Left ventricle myocardium inferior (tissue), 1 donor: ENCODE measurements around the gene METTL2B. TPM values are rescaled to one million over a fixed set of nuclear protein-coding genes. Genes with fewer than 3 reads are reported as not detected.
"Not testable (repeated sequence)": the region's sequence is repeated elsewhere in the genome, so short reads cannot be mapped to it uniquely, and the experiment has no call there.

Source experiments
- DNase-seq: peaks from one replicate; pipeline ENCODE4 v3.0.0-alpha.2; 2020
- H3K27ac ChIP-seq: fragments of 200-600 bp; replicated peaks from 2 replicates; pipeline ENCODE4 v1.8.0; 2021
- H3K27me3 ChIP-seq: fragments of 200-600 bp; 2 replicates; pipeline ENCODE4 v1.8.0; 2021; ENCODE audit warnings: low read depth
- H3K36me3 ChIP-seq: fragments of 200-600 bp; 2 replicates; pipeline ENCODE4 v1.8.0; 2021
- H3K4me1 ChIP-seq: fragments of 200-600 bp; 2 replicates; pipeline ENCODE4 v1.8.0; 2021
- H3K4me3 ChIP-seq: fragments of 200-600 bp; 2 replicates; pipeline ENCODE4 v1.8.0; 2021; ENCODE audit warnings: mild to moderate bottlenecking, moderate library complexity
- H3K9me3 ChIP-seq: fragments of 200-600 bp; replicated peaks from 2 replicates; pipeline ENCODE4 v1.8.0; 2021
- intact Hi-C: fragments of 100-400 bp; cut with micrococcal nuclease; formaldehyde crosslinking; loops from one replicate; pipeline ENCODE4 v1.11.0; 2022
- long read RNA-seq: library from polyadenylated mRNA; unstranded; transcript quantifications from one replicate; pipeline ENCODE4 v2.0.0, GENCODE V29; 2021
- total RNA-seq: library from RNA; stranded (reverse); fragmentation: NEBNext Ultra II Directional; extraction: Animal tissue kit (Norgen Biotek cat#: 25700); gene quantifications from one replicate; pipeline ENCODE4 v1.2.1, GENCODE V29; 2021
- TF ChIP-seq, protein P1 (sequence below): fragments of 200-600 bp; IDR thresholded peaks from 2 replicates; pipeline ENCODE4 v1.8.0; 2021; ENCODE audit warnings: antibody characterized with exemption, mild to moderate bottlenecking, borderline replicate concordance
- donor health status: DM: no; HTN: yes; CAD: no; lungs with severe emphysema.

The METTL2B gene, protein sequence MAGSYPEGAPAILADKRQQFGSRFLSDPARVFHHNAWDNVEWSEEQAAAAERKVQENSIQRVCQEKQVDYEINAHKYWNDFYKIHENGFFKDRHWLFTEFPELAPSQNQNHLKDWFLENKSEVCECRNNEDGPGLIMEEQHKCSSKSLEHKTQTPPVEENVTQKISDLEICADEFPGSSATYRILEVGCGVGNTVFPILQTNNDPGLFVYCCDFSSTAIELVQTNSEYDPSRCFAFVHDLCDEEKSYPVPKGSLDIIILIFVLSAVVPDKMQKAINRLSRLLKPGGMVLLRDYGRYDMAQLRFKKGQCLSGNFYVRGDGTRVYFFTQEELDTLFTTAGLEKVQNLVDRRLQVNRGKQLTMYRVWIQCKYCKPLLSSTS
- total RNA-seq, result 19.5 TPM
- long read RNA-seq, partial matches to known transcripts, result 0 of 8 reads
- long read RNA-seq, other reads (novel, unspliced or antisense), result 5 of 8 reads

DNA sequence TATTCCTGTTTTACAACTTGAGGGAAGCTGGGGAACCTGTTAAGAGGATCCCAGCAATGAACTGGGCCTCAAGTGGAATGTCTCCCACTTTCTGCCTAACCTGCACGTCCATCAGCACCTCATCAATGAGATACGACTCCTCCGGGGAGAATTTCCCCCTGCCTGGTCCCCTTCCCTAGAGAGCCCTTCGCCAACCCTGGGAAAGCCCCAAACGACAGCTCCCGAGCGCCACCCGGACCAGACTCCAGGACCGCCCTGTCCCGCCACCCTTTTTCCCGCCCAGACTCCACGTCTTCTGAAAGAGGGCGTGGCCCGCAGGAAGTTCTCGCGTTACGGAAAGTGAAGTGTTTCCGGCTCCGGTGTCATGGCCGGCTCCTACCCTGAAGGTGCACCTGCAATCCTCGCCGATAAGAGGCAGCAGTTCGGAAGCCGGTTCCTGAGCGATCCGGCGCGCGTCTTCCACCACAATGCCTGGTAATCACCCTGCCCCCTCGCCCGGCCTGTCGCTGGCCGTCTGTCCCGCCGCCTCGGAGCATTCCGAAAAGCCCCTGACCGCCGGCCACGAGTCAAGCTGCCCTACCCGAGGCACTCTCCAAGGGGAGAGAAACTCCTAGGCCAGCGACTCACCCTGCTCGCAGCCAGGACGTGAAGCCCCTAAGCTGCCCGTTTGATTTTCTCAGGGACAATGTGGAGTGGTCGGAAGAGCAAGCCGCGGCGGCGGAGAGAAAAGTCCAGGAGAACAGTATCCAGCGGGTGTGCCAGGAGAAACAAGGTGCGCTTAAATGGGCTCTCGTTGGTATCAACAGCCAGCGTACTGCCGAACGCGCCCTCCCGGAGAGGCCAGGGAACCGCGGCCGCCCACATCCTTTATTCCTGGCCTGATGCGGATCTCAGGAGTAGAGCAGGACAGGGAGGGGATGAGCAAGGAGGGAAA lies at the start of gene METTL2B:
Gene METTL2B (plus strand): TSS at position 347 of the 934 bp plus-strand sequence. CDS start 18 bp downstream, at position 365.
- Histone ChIP-seq H3K4me3 (peak within 1 kb of the TSS; percentile 91), H3K36me3 (peaks cover 22% of the 10 kb centered on the region), H3K4me1 (peaks cover 29% of the 10 kb centered on the region), H3K27ac (peak within 1 kb of the TSS; percentile 89)
- H3K9me3 ChIP-seq, H3K27me3 ChIP-seq, intact Hi-C loops: not testable (repeated sequence)
- peak; percentile 91 for DNase-seq
- TF ChIP-seq, protein P1, sequence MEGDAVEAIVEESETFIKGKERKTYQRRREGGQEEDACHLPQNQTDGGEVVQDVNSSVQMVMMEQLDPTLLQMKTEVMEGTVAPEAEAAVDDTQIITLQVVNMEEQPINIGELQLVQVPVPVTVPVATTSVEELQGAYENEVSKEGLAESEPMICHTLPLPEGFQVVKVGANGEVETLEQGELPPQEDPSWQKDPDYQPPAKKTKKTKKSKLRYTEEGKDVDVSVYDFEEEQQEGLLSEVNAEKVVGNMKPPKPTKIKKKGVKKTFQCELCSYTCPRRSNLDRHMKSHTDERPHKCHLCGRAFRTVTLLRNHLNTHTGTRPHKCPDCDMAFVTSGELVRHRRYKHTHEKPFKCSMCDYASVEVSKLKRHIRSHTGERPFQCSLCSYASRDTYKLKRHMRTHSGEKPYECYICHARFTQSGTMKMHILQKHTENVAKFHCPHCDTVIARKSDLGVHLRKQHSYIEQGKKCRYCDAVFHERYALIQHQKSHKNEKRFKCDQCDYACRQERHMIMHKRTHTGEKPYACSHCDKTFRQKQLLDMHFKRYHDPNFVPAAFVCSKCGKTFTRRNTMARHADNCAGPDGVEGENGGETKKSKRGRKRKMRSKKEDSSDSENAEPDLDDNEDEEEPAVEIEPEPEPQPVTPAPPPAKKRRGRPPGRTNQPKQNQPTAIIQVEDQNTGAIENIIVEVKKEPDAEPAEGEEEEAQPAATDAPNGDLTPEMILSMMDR, result peak; percentile 55

DNA sequence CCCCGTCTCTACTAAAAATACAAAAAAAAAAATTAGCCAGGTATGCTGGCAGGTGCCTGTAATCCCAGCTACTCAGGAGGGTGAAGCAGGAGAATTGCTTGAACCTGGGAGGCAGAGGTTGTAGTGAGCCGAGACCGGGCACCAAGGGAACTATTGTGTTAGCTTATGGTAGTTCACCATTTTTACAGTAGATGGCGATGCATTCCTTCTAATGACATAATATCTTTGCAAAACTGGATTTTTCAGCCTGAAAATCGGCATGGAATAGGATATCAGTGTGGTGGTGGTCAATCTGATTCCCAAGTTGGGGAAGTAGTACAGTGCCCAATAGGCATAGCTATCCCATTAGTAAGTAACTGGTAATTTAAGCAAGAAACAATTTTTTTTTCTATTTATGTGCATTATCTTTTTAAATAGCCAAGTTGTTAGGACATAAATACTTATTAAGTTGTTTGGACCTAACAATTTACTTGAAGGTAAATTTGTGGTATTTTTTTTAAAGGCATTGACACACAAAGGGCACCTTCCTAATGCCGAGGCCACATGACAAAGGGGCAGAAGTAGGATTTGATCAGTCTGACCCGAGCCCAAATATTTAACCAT lies 49.2 kb upstream of the METTL2B start:
- DNase-seq, result no peak
- intact Hi-C loops, result loop anchor here (5.0 kb wide), 1 partner anchor 35 kb away; no protein-coding TSS in a partner anchor
- Histone ChIP-seq H3K9me3 (no peaks in the 10 kb centered on the region), H3K27ac (no peak overlapping the region), H3K4me1 (peaks cover 16% of the 10 kb centered on the region), H3K36me3 (no peaks in the 10 kb centered on the region), H3K4me3 (no peak overlapping the region), H3K27me3 (no peaks in the 10 kb centered on the region)
- TF ChIP-seq, protein P1, result peak; percentile 89

DNA sequence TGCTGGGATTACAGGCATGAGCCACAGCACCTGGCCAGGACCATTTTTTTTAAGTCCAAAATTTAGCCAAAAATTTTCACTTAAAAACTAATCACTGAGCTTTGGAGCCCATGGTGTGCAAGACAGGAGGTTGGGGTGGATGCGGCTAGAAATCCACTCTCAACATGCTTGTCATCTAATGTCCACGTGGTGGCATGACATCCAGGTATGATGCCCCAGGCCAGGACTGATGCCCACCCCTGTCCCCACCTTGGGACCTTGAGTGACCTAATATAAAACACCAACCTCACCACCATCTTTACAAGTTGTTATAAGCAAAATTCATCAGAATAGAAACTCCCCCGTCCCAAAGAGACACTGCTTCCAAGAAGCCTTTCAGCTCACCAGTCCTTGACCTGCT lies 46.3 kb upstream of the METTL2B start:
- DNase-seq, result no peak

DNA sequence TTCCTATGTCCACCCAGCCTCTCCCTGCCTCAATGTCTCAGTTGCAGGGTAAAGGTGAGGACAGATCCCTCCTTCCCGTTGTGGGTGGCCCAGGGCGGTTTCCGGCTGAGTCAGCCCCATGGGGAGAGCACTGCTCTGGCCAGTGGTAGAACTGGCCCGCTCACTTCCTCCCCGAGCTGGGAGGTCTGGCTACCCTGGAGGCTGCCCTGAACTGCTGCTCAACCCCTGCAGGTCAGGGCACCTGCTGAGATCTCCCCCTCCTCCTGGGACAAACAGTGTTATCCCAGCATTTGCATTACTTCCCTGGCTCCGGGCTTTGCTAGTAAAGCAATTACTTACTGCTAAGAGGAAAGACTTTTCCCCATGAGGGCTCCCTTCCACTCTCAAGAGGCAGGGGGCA lies 45.3 kb upstream of the METTL2B start:
- Histone ChIP-seq H3K27me3 (no peaks in the 10 kb centered on the region), H3K9me3 (no peaks in the 10 kb centered on the region), H3K36me3 (no peaks in the 10 kb centered on the region), H3K4me1 (peaks cover 2% of the 10 kb centered on the region), H3K27ac (no peak overlapping the region), H3K4me3 (no peak overlapping the region)
- intact Hi-C loops, result no loop called here
- TF ChIP-seq, protein P1, result no peak
- no peak for DNase-seq

More for the DNA sequence above, 46.3 kb upstream of the METTL2B start:
- TF ChIP-seq, protein P1, result peak; percentile 15
- intact Hi-C loops, result no loop called here
- H3K36me3 ChIP-seq, result no peaks in the 10 kb centered on the region
- no peaks in the 10 kb centered on the region for H3K9me3 ChIP-seq
- peaks cover 2% of the 10 kb centered on the region for H3K4me1 ChIP-seq
- H3K4me3 ChIP-seq, result no peak overlapping the region
- no peaks in the 10 kb centered on the region for H3K27me3 ChIP-seq
- no peak overlapping the region for H3K27ac ChIP-seq

DNA sequence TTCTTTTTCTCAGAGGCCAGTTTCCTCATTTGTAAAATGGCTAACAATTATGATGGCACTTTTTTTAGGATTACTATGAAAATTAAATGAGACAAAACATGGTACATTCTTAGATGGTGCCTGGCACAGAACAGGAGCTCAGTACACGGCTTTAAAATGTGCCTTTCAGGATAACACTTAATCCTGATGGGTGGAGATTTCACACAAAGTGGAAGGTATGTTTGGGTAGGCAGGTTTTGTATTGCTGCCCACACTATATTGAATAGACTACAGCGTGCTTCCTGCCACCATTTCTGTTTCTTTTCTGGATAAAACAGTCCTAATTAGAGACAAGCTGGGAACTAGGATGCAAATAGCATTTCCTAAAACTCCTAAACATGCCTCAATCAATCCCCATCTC lies 44.8 kb upstream of the METTL2B start:
- DNase-seq, result no peak
- Histone ChIP-seq H3K4me1 (peaks cover 2% of the 10 kb centered on the region), H3K36me3 (no peaks in the 10 kb centered on the region), H3K9me3 (no peaks in the 10 kb centered on the region), H3K27ac (no peak overlapping the region), H3K4me3 (no peak overlapping the region), H3K27me3 (no peaks in the 10 kb centered on the region)
- TF ChIP-seq, protein P1, result no peak
- intact Hi-C loops, result no loop called here
